ENCODE results near the gene GID4. TPM values are rescaled to one million over a fixed set of nuclear protein-coding genes. Genes with fewer than 3 reads are reported as not detected.
"Not testable (repeated sequence)": the region's sequence is repeated elsewhere in the genome, so short reads cannot be mapped to it uniquely, and the experiment has no call there.

Gene GID4
- total RNA-seq, 1 donor from 2014 or later: 11.9 TPM

DNA sequence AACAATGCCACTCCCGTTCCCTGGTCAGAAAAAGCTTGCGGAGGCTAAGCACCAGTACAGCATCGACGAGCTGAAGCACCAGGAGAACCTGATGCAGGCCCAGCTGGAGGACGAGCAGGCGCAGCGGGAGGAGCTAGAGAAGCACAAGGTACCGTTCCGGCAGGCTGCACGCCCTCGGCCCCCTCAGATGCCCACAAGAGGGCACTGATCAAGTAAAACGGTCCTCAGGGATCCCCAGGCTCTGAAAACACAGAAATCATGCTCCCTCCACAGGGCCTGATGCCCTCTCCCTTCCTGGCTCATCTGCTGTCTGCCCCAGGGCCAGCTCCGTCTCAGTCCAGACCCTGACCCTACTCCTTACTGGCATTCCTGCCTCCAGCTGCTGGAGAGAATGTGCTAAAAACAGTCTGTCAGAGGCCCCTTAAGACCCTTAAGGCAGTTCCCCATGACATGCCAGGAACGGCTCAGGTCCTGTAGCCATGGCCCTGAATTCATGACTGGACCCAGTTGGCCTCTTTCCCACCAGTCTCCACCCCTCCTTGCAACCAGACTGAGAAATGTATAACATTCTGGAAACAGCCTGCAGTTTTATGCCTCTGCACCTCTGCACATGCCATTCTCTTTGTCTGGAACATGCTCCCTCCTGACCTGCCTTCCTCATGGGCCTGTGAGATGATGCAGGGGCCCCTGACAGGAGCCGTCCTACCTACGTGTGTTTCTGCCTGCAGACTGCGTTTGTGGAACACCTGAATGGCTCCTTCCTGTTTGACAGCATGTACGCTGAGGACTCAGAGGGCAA lies 44.7 kb upstream of the GID4 start:
- DNase-seq (no peak), ATAC-seq (no peak)
- no peaks in the 10 kb centered on the region for H3K9me3 ChIP-seq
- TF ChIP-seq, protein P1, sequence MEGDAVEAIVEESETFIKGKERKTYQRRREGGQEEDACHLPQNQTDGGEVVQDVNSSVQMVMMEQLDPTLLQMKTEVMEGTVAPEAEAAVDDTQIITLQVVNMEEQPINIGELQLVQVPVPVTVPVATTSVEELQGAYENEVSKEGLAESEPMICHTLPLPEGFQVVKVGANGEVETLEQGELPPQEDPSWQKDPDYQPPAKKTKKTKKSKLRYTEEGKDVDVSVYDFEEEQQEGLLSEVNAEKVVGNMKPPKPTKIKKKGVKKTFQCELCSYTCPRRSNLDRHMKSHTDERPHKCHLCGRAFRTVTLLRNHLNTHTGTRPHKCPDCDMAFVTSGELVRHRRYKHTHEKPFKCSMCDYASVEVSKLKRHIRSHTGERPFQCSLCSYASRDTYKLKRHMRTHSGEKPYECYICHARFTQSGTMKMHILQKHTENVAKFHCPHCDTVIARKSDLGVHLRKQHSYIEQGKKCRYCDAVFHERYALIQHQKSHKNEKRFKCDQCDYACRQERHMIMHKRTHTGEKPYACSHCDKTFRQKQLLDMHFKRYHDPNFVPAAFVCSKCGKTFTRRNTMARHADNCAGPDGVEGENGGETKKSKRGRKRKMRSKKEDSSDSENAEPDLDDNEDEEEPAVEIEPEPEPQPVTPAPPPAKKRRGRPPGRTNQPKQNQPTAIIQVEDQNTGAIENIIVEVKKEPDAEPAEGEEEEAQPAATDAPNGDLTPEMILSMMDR (IDR thresholded peaks at IDR 0.05): peak; percentile 24
- H3K4me1 ChIP-seq: no peaks in the 10 kb centered on the region
- intact Hi-C loops (cut with DNase I): no loop called here
- no peaks in the 10 kb centered on the region for H3K36me3 ChIP-seq
- H3K27me3 ChIP-seq (ENCODE audit: low read depth): no peaks in the 10 kb centered on the region
- no peak overlapping the region for H3K27ac ChIP-seq
- H3K4me3 ChIP-seq: no peak overlapping the region

DNA sequence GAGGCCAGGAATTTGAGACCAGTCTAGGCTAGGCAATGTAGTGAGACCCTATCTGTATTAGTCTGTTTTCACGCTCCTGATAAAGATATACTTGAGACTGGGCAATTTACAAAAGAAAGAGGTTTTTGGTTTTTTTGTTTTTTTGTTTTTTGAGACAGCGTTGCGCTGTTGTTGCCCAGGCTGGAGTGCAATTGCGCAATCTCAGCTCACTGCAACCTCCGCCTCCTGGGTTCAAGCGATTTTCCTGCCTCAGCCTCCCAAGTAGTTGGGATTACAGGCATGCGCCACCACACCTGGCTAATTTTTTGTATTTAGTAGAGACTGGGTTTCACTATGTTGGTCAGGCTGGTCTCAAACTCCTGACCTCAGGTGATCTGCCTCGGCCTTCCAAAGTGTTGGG lies 43.3 kb upstream of the GID4 start:
- intact Hi-C loops (cut with DNase I); H3K4me3 ChIP-seq; H3K36me3 ChIP-seq; H3K4me1 ChIP-seq; H3K27ac ChIP-seq; ATAC-seq; DNase-seq; H3K9me3 ChIP-seq; H3K27me3 ChIP-seq (ENCODE audit: low read depth): not testable (repeated sequence)

DNA sequence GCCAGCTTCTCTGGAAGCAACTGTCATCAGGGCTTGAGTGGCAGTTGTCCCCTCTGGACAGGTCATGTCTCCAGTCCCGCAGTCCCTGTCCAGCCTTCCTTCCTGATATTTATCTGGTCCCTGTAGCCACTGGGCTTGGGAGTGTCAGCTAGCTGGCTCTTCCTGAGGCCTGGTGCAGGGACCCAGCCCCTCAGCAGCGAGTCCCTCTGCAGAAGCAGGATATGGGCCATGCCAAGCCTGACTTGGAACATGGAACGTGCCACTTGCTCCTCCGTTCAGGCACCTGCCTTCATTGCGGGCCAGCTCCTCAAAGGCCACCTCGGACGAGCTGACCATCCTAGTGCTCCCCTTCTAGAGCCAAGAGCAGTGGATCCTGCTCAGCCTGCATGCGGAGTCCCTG lies 40.3 kb upstream of the GID4 start:
- no peak overlapping the region for H3K4me3 ChIP-seq
- TF ChIP-seq, protein P1 (IDR thresholded peaks at IDR 0.05): no peak
- no peak overlapping the region for H3K27ac ChIP-seq
- ATAC-seq: no peak
- intact Hi-C loops (cut with DNase I): no loop called here
- DNase-seq: no peak
- no peaks in the 10 kb centered on the region for H3K36me3 ChIP-seq
- no peaks in the 10 kb centered on the region for H3K9me3 ChIP-seq
- no peaks in the 10 kb centered on the region for H3K27me3 ChIP-seq (ENCODE audit: low read depth)
- no peaks in the 10 kb centered on the region for H3K4me1 ChIP-seq

DNA sequence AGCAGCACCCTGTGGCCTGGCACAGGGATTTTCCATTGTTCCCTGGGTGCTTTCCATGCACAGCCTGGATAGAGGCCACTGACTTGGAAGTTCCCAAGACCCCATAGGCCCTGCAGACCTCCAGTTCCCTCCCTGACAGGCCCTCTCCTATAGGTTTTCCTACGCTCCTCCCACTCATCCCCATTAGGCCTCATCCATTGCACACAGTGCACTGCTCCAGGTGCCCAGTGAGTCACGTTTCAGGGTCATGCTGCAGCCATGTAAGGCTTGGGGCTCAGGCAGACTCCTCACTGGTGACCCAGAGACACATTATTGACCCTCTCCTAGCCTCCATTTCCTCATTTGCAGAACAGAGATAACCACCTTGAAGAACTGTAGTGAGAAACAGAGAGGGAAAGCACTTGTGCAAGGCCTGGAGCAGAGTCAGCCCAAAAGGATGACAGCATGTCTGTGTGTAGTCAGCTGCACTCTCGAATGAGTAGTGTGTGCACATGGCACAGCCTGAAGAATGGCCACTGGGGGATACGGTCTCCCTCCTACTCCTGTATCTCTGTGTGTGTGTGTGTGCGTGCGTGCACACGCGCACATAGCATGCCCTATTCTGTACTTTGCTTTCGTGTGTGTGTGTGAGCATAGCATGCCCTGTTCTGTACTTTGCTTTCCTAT lies 39.7 kb upstream of the GID4 start:
- DNase-seq: no peak

DNA sequence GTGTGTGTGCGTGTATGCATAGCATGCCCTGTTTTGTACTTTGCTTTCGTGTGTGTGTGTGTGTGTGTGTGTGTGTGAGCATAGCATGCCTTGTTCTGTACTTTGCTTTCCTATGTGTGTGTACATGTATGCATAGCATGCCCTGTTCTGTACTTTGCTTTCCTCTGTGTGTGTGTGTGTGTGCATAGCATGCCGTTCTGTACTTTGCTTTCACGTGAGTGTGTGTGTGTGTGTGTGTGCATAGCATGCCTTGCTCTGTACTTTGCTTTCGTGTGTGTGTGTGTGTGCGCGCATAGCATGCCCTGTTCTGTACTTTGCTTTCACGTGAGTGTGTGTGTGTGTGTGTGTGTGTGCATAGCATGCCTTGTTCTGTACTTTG lies 39.2 kb upstream of the GID4 start:
- no peaks in the 10 kb centered on the region for H3K9me3 ChIP-seq
- H3K4me1 ChIP-seq: no peaks in the 10 kb centered on the region
- H3K27me3 ChIP-seq (ENCODE audit: low read depth): no peaks in the 10 kb centered on the region
- TF ChIP-seq, protein P1 (IDR thresholded peaks at IDR 0.05): no peak
- DNase-seq (no peak), ATAC-seq (no peak)
- H3K4me3 ChIP-seq: no peak overlapping the region
- intact Hi-C loops (cut with DNase I): no loop called here
- H3K27ac ChIP-seq: no peak overlapping the region
- H3K36me3 ChIP-seq: no peaks in the 10 kb centered on the region

More for the DNA sequence above, 39.7 kb upstream of the GID4 start:
- ATAC-seq: no peak
- H3K27ac ChIP-seq: no peak overlapping the region
- no peaks in the 10 kb centered on the region for H3K4me1 ChIP-seq
- H3K4me3 ChIP-seq: no peak overlapping the region
- TF ChIP-seq, protein P1 (IDR thresholded peaks at IDR 0.05): no peak
- intact Hi-C loops (cut with DNase I): no loop called here
- H3K27me3 ChIP-seq (ENCODE audit: low read depth): no peaks in the 10 kb centered on the region
- no peaks in the 10 kb centered on the region for H3K9me3 ChIP-seq
- H3K36me3 ChIP-seq: no peaks in the 10 kb centered on the region

DNA sequence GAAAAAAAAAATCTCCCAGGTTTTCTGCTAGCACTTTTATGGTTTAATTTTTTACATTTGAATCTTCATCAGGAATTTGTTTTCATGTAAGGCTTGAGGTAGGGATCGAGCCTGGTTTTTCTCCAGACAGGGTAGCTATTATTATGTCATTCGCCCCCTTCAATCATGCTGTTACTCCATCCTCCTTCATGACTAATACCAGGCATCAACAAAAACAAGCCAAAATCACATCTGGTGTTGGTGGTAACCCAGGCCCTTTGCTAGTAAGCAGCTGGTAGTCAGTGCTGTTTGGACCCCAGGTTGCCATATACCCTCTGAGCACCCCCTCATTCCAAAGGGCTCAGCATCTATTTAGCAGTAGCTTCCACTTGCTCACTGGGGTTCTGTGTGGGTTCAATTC lies 37.0 kb upstream of the GID4 start:
- ATAC-seq: no peak
- TF ChIP-seq, protein P1 (IDR thresholded peaks at IDR 0.05): no peak
- intact Hi-C loops (cut with DNase I): no loop called here

More for the DNA sequence above, 37.0 kb upstream of the GID4 start:
- no peak for DNase-seq
- Histone ChIP-seq H3K27ac (no peak overlapping the region), H3K4me3 (no peak overlapping the region), H3K9me3 (no peaks in the 10 kb centered on the region), H3K4me1 (no peaks in the 10 kb centered on the region), H3K36me3 (peaks cover 6% of the 10 kb centered on the region), H3K27me3 (ENCODE audit: low read depth) (no peaks in the 10 kb centered on the region)

All from lower lobe of right lung (tissue), 2 donors.